Retinal pigment epithelial cell (primary cell): ENCODE measurements around the gene APEH.
A peak's percentile ranks its signal among the peaks of the same experiment; 100 is the strongest.

Source experiments
- DNase-seq: peaks from one replicate; pipeline ENCODE4 v3.0.0-alpha.2; 2010; ENCODE audit warnings: low read depth
- H3K4me3 ChIP-seq: 2 replicates; pipeline ENCODE4 v1.5.1; 2011; ENCODE audit warnings: mild to moderate bottlenecking, low read length, control low read depth, moderate library complexity
- CTCF ChIP-seq: conservative IDR thresholded peaks from 2 replicates; pipeline ENCODE4 v1.5.1; 2011; ENCODE audit warnings: low read depth, low read length, control low read depth, inconsistent platforms

Gene APEH

GRCh38 chr3:49673715-49674496 is at the start of gene APEH:
Gene APEH, plus strand, starts transcription at chr3:49674351. Its CDS starts 51 bp downstream, at chr3:49674402.
- peak; percentile 86 for DNase-seq
- TF ChIP-seq CTCF: no peak
- H3K4me3 ChIP-seq: peak within 1 kb of the TSS; percentile 72

GRCh38 chr3:49625071-49625470 is 49.1 kb upstream of the APEH start:
- TF ChIP-seq CTCF: no peak
- H3K4me3 ChIP-seq: no peak overlapping the region
- DNase-seq: no peak

- DNase-seq: no peak
- H3K4me3 ChIP-seq: no peak overlapping the region
- no peak for TF ChIP-seq CTCF
Observed at GRCh38 chr3:49626101-49626581, 48.0 kb upstream of the APEH start.

GRCh38 chr3:49626796-49627195 is 47.4 kb upstream of the APEH start:
- DNase-seq: no peak
- no peak overlapping the region for H3K4me3 ChIP-seq
- TF ChIP-seq CTCF: no peak

- no peak for DNase-seq
- no peak overlapping the region for H3K4me3 ChIP-seq
- TF ChIP-seq CTCF: no peak
Observed at GRCh38 chr3:49627634-49628033, 46.5 kb upstream of the APEH start.

- no peak for DNase-seq
- no peak for TF ChIP-seq CTCF
- no peak overlapping the region for H3K4me3 ChIP-seq
Observed at GRCh38 chr3:49628249-49628648, 45.9 kb upstream of the APEH start.

GRCh38 chr3:49629451-49629850 is 44.7 kb upstream of the APEH start:
- no peak for TF ChIP-seq CTCF
- H3K4me3 ChIP-seq: no peak overlapping the region
- no peak for DNase-seq
